ENCODE results near the gene PCBP2. TPM values are rescaled to one million over a fixed set of nuclear protein-coding genes. Genes with fewer than 3 reads are reported as not detected.

PCBP2 gene
- total RNA-seq, 2 experiments from 2014 or later: 209 to 1,015 TPM

GRCh38 chr12:53513712-53514410, 62.0 kb downstream of the PCBP2 start:
- DNase-seq (ENCODE audit: low spot score): no peak
- H3K9me2 ChIP-seq (ENCODE audit: insufficient read depth, low read length): no peaks in the 10 kb centered on the region
- intact Hi-C loops (cut with micrococcal nuclease; ENCODE audit: unreplicated experiment): no loop called here
- no peaks in the 10 kb centered on the region for H3K79me2 ChIP-seq (ENCODE audit: insufficient read depth, low read depth, low read length)
- peaks cover 13% of the 10 kb centered on the region; the same call in 1 of the 2 replicates for H3K36me3 ChIP-seq (ENCODE audit: insufficient read depth, low read length)
- no peak overlapping the region for H3K27ac ChIP-seq (ENCODE audit: low read depth, low read length, poor library complexity, severe bottlenecking)
- no peaks in the 10 kb centered on the region for H4K20me1 ChIP-seq (ENCODE audit: insufficient read depth, low read length)
- no peaks in the 10 kb centered on the region for H3K9me3 ChIP-seq (ENCODE audit: low read length)
- CTCF ChIA-PET (ENCODE audit: unreplicated experiment): no interaction called here
- peaks cover 2% of the 10 kb centered on the region for H3K4me1 ChIP-seq (ENCODE audit: insufficient read depth, low read length, poor library complexity, severe bottlenecking)
- no peak overlapping the region for H3K4me2 ChIP-seq (ENCODE audit: low read length)
- POLR2A ChIA-PET: interaction anchor here (0.6 to 1.2 kb wide), 3 partner anchors 11 to 161 kb away, joined by 3 to 4 read pairs (median 3); no protein-coding TSS in a partner anchor
- H2AFZ ChIP-seq (ENCODE audit: low read length): no peak overlapping the region
- no peak overlapping the region for H3K4me3 ChIP-seq (ENCODE audit: low read depth, low read length, poor library complexity, severe bottlenecking)
- TF ChIP-seq CTCF (conservative IDR thresholded peaks at IDR 0.05; ENCODE audit: low read length): no peak
- no peak for TF ChIP-seq EZH2phosphoT487 (IDR thresholded peaks at IDR 0.05; ENCODE audit: borderline replicate concordance, low read depth, low read length)
- BruUV-seq (replicated peaks): no TSS peak

- ChIA-PET CTCF (ENCODE audit: unreplicated experiment) (no interaction called here), POLR2A (interaction anchor here (0.9 to 1.1 kb wide), 2 partner anchors 10 to 14 kb away, joined by 3 to 5 read pairs; partner anchors contain the start of gene TARBP2)
- H2AFZ ChIP-seq (ENCODE audit: low read length): no peak overlapping the region
- H4K20me1 ChIP-seq (ENCODE audit: insufficient read depth, low read length): no peaks in the 10 kb centered on the region
- TF ChIP-seq EZH2phosphoT487 (IDR thresholded peaks at IDR 0.05; ENCODE audit: borderline replicate concordance, low read depth, low read length) (no peak), CTCF (conservative IDR thresholded peaks at IDR 0.05; ENCODE audit: low read length) (no peak)
- no peaks in the 10 kb centered on the region for H3K9me2 ChIP-seq (ENCODE audit: insufficient read depth, low read length)
- H3K27ac ChIP-seq (ENCODE audit: low read depth, low read length, poor library complexity, severe bottlenecking): no peak overlapping the region
- no peak overlapping the region for H3K4me2 ChIP-seq (ENCODE audit: low read length)
- no peaks in the 10 kb centered on the region for H3K4me1 ChIP-seq (ENCODE audit: insufficient read depth, low read length, poor library complexity, severe bottlenecking)
- BruUV-seq (replicated peaks): no TSS peak
- H3K4me3 ChIP-seq (ENCODE audit: low read depth, low read length, poor library complexity, severe bottlenecking): no peak overlapping the region
- DNase-seq (ENCODE audit: low spot score): no peak
- no peaks in the 10 kb centered on the region for H3K9me3 ChIP-seq (ENCODE audit: low read length)
- peaks cover 13% of the 10 kb centered on the region; the same call in 1 of the 2 replicates for H3K36me3 ChIP-seq (ENCODE audit: insufficient read depth, low read length)
- no peaks in the 10 kb centered on the region for H3K79me2 ChIP-seq (ENCODE audit: insufficient read depth, low read depth, low read length)
- intact Hi-C loops (cut with micrococcal nuclease; ENCODE audit: unreplicated experiment): no loop called here
These were observed 62.9 kb downstream of the PCBP2 start for GRCh38 chr12:53514628-53515290.

- Histone ChIP-seq H3K27ac (ENCODE audit: low read depth, low read length, poor library complexity, severe bottlenecking) (no peak overlapping the region), H3K9me2 (ENCODE audit: insufficient read depth, low read length) (no peaks in the 10 kb centered on the region), H3K4me1 (ENCODE audit: insufficient read depth, low read length, poor library complexity, severe bottlenecking) (no peaks in the 10 kb centered on the region), H3K36me3 (ENCODE audit: insufficient read depth, low read length) (peaks cover 18% of the 10 kb centered on the region), H3K79me2 (ENCODE audit: insufficient read depth, low read depth, low read length) (no peaks in the 10 kb centered on the region), H4K20me1 (ENCODE audit: insufficient read depth, low read length) (no peaks in the 10 kb centered on the region), H2AFZ (ENCODE audit: low read length) (no peak overlapping the region), H3K9me3 (ENCODE audit: low read length) (no peaks in the 10 kb centered on the region), H3K4me3 (ENCODE audit: low read depth, low read length, poor library complexity, severe bottlenecking) (no peak overlapping the region), H3K4me2 (ENCODE audit: low read length) (no peak overlapping the region)
- intact Hi-C loops (cut with micrococcal nuclease; ENCODE audit: unreplicated experiment): no loop called here
- CTCF ChIA-PET (ENCODE audit: unreplicated experiment): no interaction called here
- TF ChIP-seq EZH2phosphoT487 (IDR thresholded peaks at IDR 0.05; ENCODE audit: borderline replicate concordance, low read depth, low read length): no peak
- TF ChIP-seq CTCF (conservative IDR thresholded peaks at IDR 0.05; ENCODE audit: low read length): no peak
- no peak for DNase-seq (ENCODE audit: low spot score)
- BruUV-seq (replicated peaks): no TSS peak
- POLR2A ChIA-PET: interaction anchor here (0.5 to 1.1 kb wide), 3 partner anchors 9 to 16 kb away, joined by 3 to 5 read pairs (median 4); partner anchors contain the start of gene TARBP2
These were observed 63.4 kb downstream of the PCBP2 start for GRCh38 chr12:53515291-53515680.

Measured in OCI-LY7 (cell line).